Hepatocyte (in vitro differentiated cells): Measurements from ENCODE around the gene HSPA8. TPM values are rescaled to one million over a fixed set of nuclear protein-coding genes. Genes with fewer than 3 reads are reported as not detected.

Experiments used
- DNase-seq: peaks from one replicate; pipeline ENCODE4 v3.0.0-alpha.2; 2016; ENCODE audit warnings: low spot score
- H2AFZ ChIP-seq: fragments of 200-600 bp; sonication (generic); 2 replicates; pipeline ENCODE4 v1.6.0; 2016; ENCODE audit warnings: antibody characterized with exemption, mild to moderate bottlenecking
- H3K27ac ChIP-seq: fragments of 200-600 bp; sonication (generic); 2 replicates; pipeline ENCODE4 v1.5.1; 2016; ENCODE audit warnings: mild to moderate bottlenecking
- H3K27me3 ChIP-seq: fragments of 200-600 bp; sonication (generic); 2 replicates; pipeline ENCODE4 v1.6.1; 2016
- H3K36me3 ChIP-seq: fragments of 200-600 bp; sonication (generic); replicated peaks from 2 replicates; pipeline ENCODE4 v1.5.1; 2016; ENCODE audit warnings: low read depth; ENCODE audit not compliant: insufficient read depth
- H3K4me1 ChIP-seq: fragments of 200-600 bp; sonication (generic); 2 replicates; pipeline ENCODE4 v1.5.1; 2016; ENCODE audit warnings: mild to moderate bottlenecking, moderate library complexity; ENCODE audit not compliant: insufficient read depth
- H3K4me2 ChIP-seq: fragments of 200-600 bp; sonication (generic); 2 replicates; pipeline ENCODE4 v1.6.0; 2016
- H3K4me3 ChIP-seq: fragments of 200-600 bp; sonication (generic); 2 replicates; pipeline ENCODE4 v1.5.1; 2016; ENCODE audit warnings: mild to moderate bottlenecking
- H3K79me2 ChIP-seq: fragments of 200-600 bp; sonication (generic); 2 replicates; pipeline ENCODE4 v1.6.0; 2017; ENCODE audit warnings: mild to moderate bottlenecking
- H3K9me2 ChIP-seq: fragments of 200-600 bp; sonication (generic); replicated peaks from 2 replicates; pipeline ENCODE4 v1.6.0; 2017; ENCODE audit warnings: mild to moderate bottlenecking; ENCODE audit not compliant: insufficient read depth
- H3K9me3 ChIP-seq: fragments of 200-600 bp; sonication (generic); 2 replicates; pipeline ENCODE4 v1.5.1; 2016; ENCODE audit warnings: low read depth, mild to moderate bottlenecking
- H4K20me1 ChIP-seq: fragments of 200-600 bp; sonication (generic); 2 replicates; pipeline ENCODE4 v1.6.0; 2016; ENCODE audit warnings: mild to moderate bottlenecking; ENCODE audit not compliant: insufficient read depth, poor library complexity, severe bottlenecking
- CTCF ChIP-seq: fragments of 200-600 bp; sonication (generic); IDR thresholded peaks from 2 replicates; pipeline ENCODE4 v1.5.1; 2016; ENCODE audit warnings: antibody characterized with exemption, mild to moderate bottlenecking; ENCODE audit not compliant: poor library complexity
- EZH2 ChIP-seq: fragments of 200-600 bp; sonication (generic); IDR thresholded peaks from 2 replicates; pipeline ENCODE4 v1.6.1; 2016; ENCODE audit warnings: antibody characterized with exemption, mild to moderate bottlenecking, borderline replicate concordance
- EZH2phosphoT487 ChIP-seq: fragments of 200-600 bp; sonication (generic); IDR thresholded peaks from one replicate; pipeline ENCODE4 v1.6.1; 2018; ENCODE audit warnings: antibody characterized with exemption, mild to moderate bottlenecking, low read depth, moderate library complexity; ENCODE audit not compliant: unreplicated experiment, severe bottlenecking
- WGBS: methylation state at CpG from one replicate; pipeline ENCODE4 v1.1.6; 2016; ENCODE audit warnings: low lambda C conversion rate; ENCODE audit errors: missing lambda C conversion rate; 5-methylcytosine and 5-hydroxymethylcytosine counted together
- polyA plus RNA-seq: library from polyadenylated mRNA; unstranded; fragments of >200 nt; fragmentation: Nextera tagmentation; extraction: Ambion mirVana; gene quantifications from 2 replicates; pipeline ENCODE4 v1.2.1, GENCODE V29; 2016
- total RNA-seq: library from RNA; depleted of rRNA; stranded (reverse); fragments of >200 nt; gene quantifications from 2 replicates; pipeline ENCODE4 v1.2.3, GENCODE V29; 2014

HSPA8 gene
- total and polyA plus RNA-seq, 2 experiments from 2014 or later = 669 to 1,636 TPM

GRCh38 chr11:123107945-123108495, 46.1 kb upstream of the HSPA8 start:
- H3K4me3 ChIP-seq = no peak overlapping the region
- no peaks in the 10 kb centered on the region for H3K79me2 ChIP-seq
- no peaks in the 10 kb centered on the region for H3K36me3 ChIP-seq
- TF ChIP-seq EZH2phosphoT487 (no peak), CTCF (no peak), EZH2 (no peak)
- no peak overlapping the region for H2AFZ ChIP-seq
- no peak overlapping the region for H3K4me2 ChIP-seq
- peak overlapping the region; percentile 19 for H3K27ac ChIP-seq
- DNase-seq = no peak
- H3K9me3 ChIP-seq = no peaks in the 10 kb centered on the region
- peaks cover 14% of the 10 kb centered on the region for H3K4me1 ChIP-seq
- no peaks in the 10 kb centered on the region for H4K20me1 ChIP-seq
- H3K9me2 ChIP-seq = no peaks in the 10 kb centered on the region
- 51% methylated on average over 4 of the region's 4 CpGs for WGBS
- no peaks in the 10 kb centered on the region for H3K27me3 ChIP-seq

GRCh38 chr11:123104697-123105096, 42.8 kb upstream of the HSPA8 start:
- H3K4me3 ChIP-seq = no peak overlapping the region
- H3K36me3 ChIP-seq = no peaks in the 10 kb centered on the region
- no peak overlapping the region for H3K27ac ChIP-seq
- H3K9me2 ChIP-seq = no peaks in the 10 kb centered on the region
- H3K79me2 ChIP-seq = no peaks in the 10 kb centered on the region
- H3K9me3 ChIP-seq = no peaks in the 10 kb centered on the region
- H3K4me1 ChIP-seq = peaks cover 14% of the 10 kb centered on the region
- WGBS = 90% methylated on average over 3 of the region's 3 CpGs
- TF ChIP-seq EZH2 (no peak), EZH2phosphoT487 (no peak), CTCF (no peak)
- no peak overlapping the region for H3K4me2 ChIP-seq
- no peak overlapping the region for H2AFZ ChIP-seq
- DNase-seq = no peak
- no peaks in the 10 kb centered on the region for H3K27me3 ChIP-seq
- H4K20me1 ChIP-seq = no peaks in the 10 kb centered on the region

- peak; percentile 68 for DNase-seq
- no peaks in the 10 kb centered on the region for H3K9me2 ChIP-seq
- H3K4me3 ChIP-seq = no peak overlapping the region
- H3K4me1 ChIP-seq = peaks cover 13% of the 10 kb centered on the region
- TF ChIP-seq EZH2phosphoT487 (no peak), CTCF (peak; percentile 71)
- no peaks in the 10 kb centered on the region for H3K36me3 ChIP-seq
- no peaks in the 10 kb centered on the region for H4K20me1 ChIP-seq
- H3K4me2 ChIP-seq = no peak overlapping the region
- no peaks in the 10 kb centered on the region for H3K9me3 ChIP-seq
- peak overlapping the region; percentile 1 for H3K27ac ChIP-seq
- WGBS = 64% methylated on average over 8 of the region's 8 CpGs
- H3K79me2 ChIP-seq = no peaks in the 10 kb centered on the region
- H2AFZ ChIP-seq = no peak overlapping the region
- no peaks in the 10 kb centered on the region for H3K27me3 ChIP-seq
Observed at GRCh38 chr11:123103326-123103980, 41.5 kb upstream of the HSPA8 start.
